Endothelial cell of umbilical vein (primary cell): ENCODE measurements around the gene AFF1. TPM values are rescaled to one million over a fixed set of nuclear protein-coding genes. Genes with fewer than 3 reads are reported as not detected.

Experiments
- BruUV-seq: library from RNA; stranded (reverse); fragments of 400-500 nt; replicated peaks from 2 replicates; lab custom pipeline; 2021; lab: Mats Ljungman, UMichigan
- CTCF ChIA-PET: fragments of 300-600, 350-600 bp; sonication (Branson Sonifier 250); formaldehyde crosslinking; loops from one replicate; lab custom pipeline; 2021; ENCODE audit warnings: antibody characterized with exemption, inconsistent platforms; lab: Charles Lee
- POLR2A ChIA-PET: fragments of 300-600, 350-600 bp; sonication (Branson Sonifier 250); formaldehyde crosslinking; loops from one replicate; lab custom pipeline; 2021; ENCODE audit warnings: antibody characterized with exemption, inconsistent platforms; lab: Charles Lee
- DNase-seq: peaks from one replicate; pipeline ENCODE4 v3.0.0-alpha.2; 2011; ENCODE audit warnings: low read depth, low spot score
- FAIRE-seq: peaks from 2 replicates; lab custom pipeline; 2011; peaks lifted over from hg19 to GRCh38; lab: Jason Lieb, UNC
- H2AFZ ChIP-seq: 2 replicates; pipeline ENCODE4 v1.6.0; 2012; ENCODE audit warnings: low read depth, low read length, control low read depth, inconsistent platforms
- H3K27ac ChIP-seq: 2 replicates; pipeline ENCODE4 v1.5.1; 2011; ENCODE audit warnings: low read depth, mild to moderate bottlenecking, control low read depth, low read length, moderate library complexity; ENCODE audit not compliant: insufficient read depth
- H3K27me3 ChIP-seq, 2 experiments: 2 replicates each; pipeline versions ENCODE4 v1.6.0 to v1.6.1; 2011; ENCODE audit warnings: low read length in 2 of 2, mixed read lengths in 1 of 2; ENCODE audit not compliant: control insufficient read depth in 2 of 2, insufficient read depth in 2 of 2
- H3K36me3 ChIP-seq, 2 experiments: 2 replicates in 1 of 2; 3 replicates in 1 of 2; pipeline ENCODE4 v1.5.1; 2011; ENCODE audit warnings: low read length in 2 of 2, mild to moderate bottlenecking in 1 of 2, moderate library complexity in 1 of 2; ENCODE audit not compliant: control insufficient read depth in 2 of 2, insufficient read depth in 2 of 2; ENCODE audit errors: extremely low read depth in 1 of 2
- H3K4me1 ChIP-seq: 3 replicates; pipeline ENCODE4 v1.5.1; 2011; ENCODE audit warnings: mild to moderate bottlenecking, low read length; ENCODE audit not compliant: control insufficient read depth, insufficient read depth; ENCODE audit errors: extremely low read depth
- H3K4me2 ChIP-seq: 2 replicates; pipeline ENCODE4 v1.6.1; 2011; ENCODE audit warnings: low read length, control low read depth, mixed read lengths; ENCODE audit not compliant: insufficient read depth
- H3K4me3 ChIP-seq, 3 experiments: fragments of 200-600 bp in 1 of 3; sonication (generic), shearing (Covaris generic) in 1 of 3; replicated peaks in 1 of 3; 2 replicates each; pipeline ENCODE4 v1.5.1; 2011 to 2016; ENCODE audit warnings: control low read depth in 3 of 3, low read length in 3 of 3, mild to moderate bottlenecking in 2 of 3, inconsistent platforms in 1 of 3, low read depth in 1 of 3, moderate library complexity in 1 of 3; ENCODE audit not compliant: insufficient read depth in 1 of 3
- H3K79me2 ChIP-seq: 2 replicates; pipeline ENCODE4 v1.6.0; 2012; ENCODE audit warnings: low read length, inconsistent platforms; ENCODE audit not compliant: control insufficient read depth, insufficient read depth
- H3K9ac ChIP-seq: replicated peaks from 2 replicates; pipeline ENCODE3; 2011; ENCODE audit warnings: low read length, control low read depth; ENCODE audit not compliant: insufficient read depth; ENCODE audit errors: extremely low read depth
- H3K9me1 ChIP-seq: replicated peaks from 3 replicates; pipeline ENCODE4 v1.6.0; 2011; ENCODE audit warnings: mild to moderate bottlenecking, low read length; ENCODE audit not compliant: control insufficient read depth, insufficient read depth; ENCODE audit errors: extremely low read depth
- H3K9me3 ChIP-seq: replicated peaks from 2 replicates; pipeline ENCODE4 v1.5.1; 2012; ENCODE audit warnings: low read length, inconsistent platforms; ENCODE audit not compliant: control insufficient read depth, insufficient read depth
- H4K20me1 ChIP-seq: replicated peaks from 2 replicates; pipeline ENCODE3; 2011; ENCODE audit warnings: mild to moderate bottlenecking, low read length; ENCODE audit not compliant: control insufficient read depth, insufficient read depth; ENCODE audit errors: extremely low read depth
- EZH2 ChIP-seq: IDR thresholded peaks from 2 replicates; pipeline ENCODE4 v1.6.1; 2012; ENCODE audit warnings: borderline replicate concordance, low read depth, mild to moderate bottlenecking, moderate library complexity, low read length, inconsistent platforms; ENCODE audit not compliant: severe bottlenecking
- FOS ChIP-seq: IDR thresholded peaks from 2 replicates; pipeline ENCODE4 v1.6.1; 2011; ENCODE audit warnings: mild to moderate bottlenecking, low read length, moderate library complexity, borderline replicate concordance; ENCODE audit not compliant: insufficient read depth
- GATA2 ChIP-seq: IDR thresholded peaks from 2 replicates; pipeline ENCODE4 v1.7.0; 2011; ENCODE audit warnings: low read depth, mild to moderate bottlenecking, moderate library complexity, mixed read lengths, low read length; ENCODE audit not compliant: insufficient read length, insufficient read depth
- JUN ChIP-seq: IDR thresholded peaks from 2 replicates; pipeline ENCODE4 v1.6.1; 2011; ENCODE audit warnings: borderline replicate concordance, low read depth; ENCODE audit not compliant: insufficient read length, insufficient read depth
- MYC ChIP-seq: IDR thresholded peaks from one replicate; pipeline ENCODE4 v1.6.1; 2011; ENCODE audit warnings: mild to moderate bottlenecking, low read depth, low read length
- POLR2AphosphoS5 ChIP-seq: IDR thresholded peaks from 2 replicates; pipeline ENCODE4 v1.6.1; 2012; ENCODE audit warnings: low read depth, mild to moderate bottlenecking, control low read depth, low read length, moderate library complexity; ENCODE audit not compliant: insufficient read depth
- dilution Hi-C: fragments of 300-500 bp; cut with MboI; formaldehyde crosslinking; loops from one replicate; pipeline ENCODE4 v1.15.0; 2019; ENCODE audit warnings: low sequenced_read_pairs; ENCODE audit not compliant: extremely low pct_ligation_motif_present
- intact Hi-C: fragments of 100-400 bp; cut with micrococcal nuclease; formaldehyde crosslinking; loops from one replicate; pipeline ENCODE4 v1.10.0; 2022
- polyA plus RNA-seq, 4 experiments: library from polyadenylated mRNA; depleted of rRNA in 3 of 4; stranded (reverse) in 3 of 4; unstranded in 1 of 4; fragments of >200 nt; gene quantifications; 2 replicates each; pipeline versions ENCODE4 v1.2.1 to v1.2.3, GENCODE V29; 2011 to 2012; ENCODE audit warnings: missing spikeins in 1 of 4
- total RNA-seq: library from RNA; stranded (reverse); gene quantifications from 2 replicates; pipeline ENCODE4 v1.2.3, GENCODE V29; 2021
- TF ChIP-seq, protein P1 (sequence below): IDR thresholded peaks from 2 replicates; pipeline ENCODE4 v1.6.1; 2011; ENCODE audit not compliant: insufficient read depth, insufficient read length
- TF ChIP-seq, protein P2 (sequence below), 2 donors: IDR thresholded peaks; 1 replicate in 1 of 2; 2 replicates in 1 of 2; pipeline ENCODE4 v1.5.1; 2011; ENCODE audit warnings: low read length in 2 of 2, mild to moderate bottlenecking in 2 of 2, moderate library complexity in 2 of 2, control low read depth in 1 of 2, inconsistent platforms in 1 of 2, low read depth in 1 of 2; ENCODE audit not compliant: insufficient read depth in 1 of 2; ENCODE audit errors: extremely low read depth in 1 of 2

The AFF1 gene
- total and polyA plus RNA-seq, 2 donors (not counting 3 experiments of a cell fraction or from before 2014, with no cell fraction given): 26.2 to 106 TPM

DNA sequence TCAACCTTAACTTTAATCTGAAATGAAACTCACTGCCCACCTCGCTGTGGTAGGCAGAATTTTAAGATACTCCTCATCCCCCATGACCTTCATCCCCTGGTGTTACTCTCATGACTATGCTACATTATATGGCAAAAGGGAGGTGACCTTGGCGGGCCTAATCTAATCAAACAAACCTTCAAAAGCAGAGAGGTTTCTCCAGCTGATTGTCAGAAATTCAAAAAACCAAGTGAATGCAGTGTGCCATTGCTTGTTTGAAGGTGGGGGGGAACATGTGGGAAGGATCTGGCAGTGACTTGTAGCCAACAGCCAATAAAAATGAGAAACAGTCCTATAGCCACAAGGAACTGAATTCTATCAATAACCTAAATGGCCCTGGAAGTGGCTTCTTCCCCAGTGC lies 237.1 kb downstream of the AFF1 start:
- CTCF ChIA-PET: interaction anchor here (0.6 to 2.5 kb wide), 2 partner anchors 21 to 487 kb away, joined by 3 to 12 read pairs; no protein-coding TSS in a partner anchor
- POLR2A ChIA-PET: no interaction called here
- Histone ChIP-seq H3K9me1 (no peaks in the 10 kb centered on the region), H3K4me3 (no peak overlapping the region), H3K27me3 (no peaks in the 10 kb centered on the region), H2AFZ (no peak overlapping the region), H3K9me3 (no peaks in the 10 kb centered on the region), H4K20me1 (no peaks in the 10 kb centered on the region), H3K27ac (no peak overlapping the region), H3K79me2 (no peaks in the 10 kb centered on the region), H3K4me1 (no peaks in the 10 kb centered on the region), H3K9ac (no peak overlapping the region), H3K4me2 (no peak overlapping the region), H3K36me3 (no peaks in the 10 kb centered on the region)
- TF ChIP-seq, protein P1, sequence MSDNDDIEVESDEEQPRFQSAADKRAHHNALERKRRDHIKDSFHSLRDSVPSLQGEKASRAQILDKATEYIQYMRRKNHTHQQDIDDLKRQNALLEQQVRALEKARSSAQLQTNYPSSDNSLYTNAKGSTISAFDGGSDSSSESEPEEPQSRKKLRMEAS: no peak
- TF ChIP-seq, protein P2, sequence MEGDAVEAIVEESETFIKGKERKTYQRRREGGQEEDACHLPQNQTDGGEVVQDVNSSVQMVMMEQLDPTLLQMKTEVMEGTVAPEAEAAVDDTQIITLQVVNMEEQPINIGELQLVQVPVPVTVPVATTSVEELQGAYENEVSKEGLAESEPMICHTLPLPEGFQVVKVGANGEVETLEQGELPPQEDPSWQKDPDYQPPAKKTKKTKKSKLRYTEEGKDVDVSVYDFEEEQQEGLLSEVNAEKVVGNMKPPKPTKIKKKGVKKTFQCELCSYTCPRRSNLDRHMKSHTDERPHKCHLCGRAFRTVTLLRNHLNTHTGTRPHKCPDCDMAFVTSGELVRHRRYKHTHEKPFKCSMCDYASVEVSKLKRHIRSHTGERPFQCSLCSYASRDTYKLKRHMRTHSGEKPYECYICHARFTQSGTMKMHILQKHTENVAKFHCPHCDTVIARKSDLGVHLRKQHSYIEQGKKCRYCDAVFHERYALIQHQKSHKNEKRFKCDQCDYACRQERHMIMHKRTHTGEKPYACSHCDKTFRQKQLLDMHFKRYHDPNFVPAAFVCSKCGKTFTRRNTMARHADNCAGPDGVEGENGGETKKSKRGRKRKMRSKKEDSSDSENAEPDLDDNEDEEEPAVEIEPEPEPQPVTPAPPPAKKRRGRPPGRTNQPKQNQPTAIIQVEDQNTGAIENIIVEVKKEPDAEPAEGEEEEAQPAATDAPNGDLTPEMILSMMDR (IDR thresholded peaks at IDR 0.05; ENCODE audit: extremely low read depth in 1 of 2, insufficient read depth in 1 of 2, low read depth in 1 of 2, low read length in 2 of 2): no peak
- TF ChIP-seq POLR2AphosphoS5 (no peak), FOS (no peak), JUN (no peak), EZH2 (no peak), GATA2 (no peak), MYC (no peak)
- dilution Hi-C loops (no loop called here), intact Hi-C loops (no loop called here)
- no TSS peak for BruUV-seq
- no peak for DNase-seq
- FAIRE-seq: no peak
